Vagina (tissue), 2 donors: ENCODE results near the gene RUNX3.

Experiments
- POLR2A ChIP-seq, 2 donors: fragments of 450-650 bp; IDR thresholded peaks; one replicate each; pipeline ENCODE4 v1.6.1; 2017; ENCODE audit warnings: antibody characterized with exemption in 2 of 2, mild to moderate bottlenecking in 2 of 2, moderate library complexity in 2 of 2
- TF ChIP-seq, protein P1 (sequence below), 3 experiments: fragments of 450-650 bp in 2 of 3; fragments of 200-600 bp in 1 of 3; sonication (generic) in 1 of 3; IDR thresholded peaks; one replicate each; pipeline ENCODE4 v1.5.1; 2017 to 2019; ENCODE audit warnings: antibody characterized with exemption in 3 of 3, mild to moderate bottlenecking in 2 of 3, moderate library complexity in 2 of 3

DNA sequence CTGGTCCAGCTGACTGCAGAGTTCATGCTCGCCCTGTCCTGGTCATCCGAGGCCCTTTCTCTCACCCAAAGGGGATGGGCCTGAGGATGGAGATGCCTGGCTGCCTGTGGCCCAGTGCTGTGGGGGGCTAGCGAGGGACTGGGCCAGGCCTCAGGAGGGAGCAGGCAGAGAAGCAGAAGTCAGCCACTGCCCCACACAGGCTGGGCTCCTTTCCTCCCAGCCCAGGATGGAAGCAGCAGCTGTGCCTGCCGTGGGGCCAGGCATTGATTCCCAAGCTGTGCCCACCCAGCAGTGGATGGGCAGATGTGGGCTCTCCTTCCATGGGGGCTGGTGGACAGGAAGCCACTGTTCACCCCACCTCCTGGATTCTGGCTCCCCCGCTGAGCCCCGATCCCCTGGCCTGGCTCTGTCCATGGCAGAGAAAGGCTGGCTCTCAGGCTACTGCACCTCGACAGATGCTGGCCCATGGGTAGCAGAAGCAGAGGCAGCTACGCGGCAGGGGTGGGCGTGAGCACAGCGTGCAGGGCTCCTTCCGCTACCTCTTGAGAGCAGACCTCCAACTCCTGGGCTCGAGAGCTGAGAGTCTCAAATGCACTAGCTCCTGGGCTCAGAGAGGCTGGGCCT is 24.6 kb downstream of the RUNX3 start:
- TF ChIP-seq, protein P1, sequence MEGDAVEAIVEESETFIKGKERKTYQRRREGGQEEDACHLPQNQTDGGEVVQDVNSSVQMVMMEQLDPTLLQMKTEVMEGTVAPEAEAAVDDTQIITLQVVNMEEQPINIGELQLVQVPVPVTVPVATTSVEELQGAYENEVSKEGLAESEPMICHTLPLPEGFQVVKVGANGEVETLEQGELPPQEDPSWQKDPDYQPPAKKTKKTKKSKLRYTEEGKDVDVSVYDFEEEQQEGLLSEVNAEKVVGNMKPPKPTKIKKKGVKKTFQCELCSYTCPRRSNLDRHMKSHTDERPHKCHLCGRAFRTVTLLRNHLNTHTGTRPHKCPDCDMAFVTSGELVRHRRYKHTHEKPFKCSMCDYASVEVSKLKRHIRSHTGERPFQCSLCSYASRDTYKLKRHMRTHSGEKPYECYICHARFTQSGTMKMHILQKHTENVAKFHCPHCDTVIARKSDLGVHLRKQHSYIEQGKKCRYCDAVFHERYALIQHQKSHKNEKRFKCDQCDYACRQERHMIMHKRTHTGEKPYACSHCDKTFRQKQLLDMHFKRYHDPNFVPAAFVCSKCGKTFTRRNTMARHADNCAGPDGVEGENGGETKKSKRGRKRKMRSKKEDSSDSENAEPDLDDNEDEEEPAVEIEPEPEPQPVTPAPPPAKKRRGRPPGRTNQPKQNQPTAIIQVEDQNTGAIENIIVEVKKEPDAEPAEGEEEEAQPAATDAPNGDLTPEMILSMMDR (IDR thresholded peaks at IDR 0.05): no peak
- TF ChIP-seq POLR2A (IDR thresholded peaks at IDR 0.05): no peak
